Neural progenitor cell (in vitro differentiated cells): ENCODE data around the gene CENPB.

Experiments
- EZH2 ChIP-seq: fragments of 200-600 bp; sonication (generic); IDR thresholded peaks from 2 replicates; pipeline ENCODE4 v1.6.1; 2017; ENCODE audit warnings: antibody characterized with exemption, mild to moderate bottlenecking, moderate library complexity
- TF ChIP-seq, protein P1 (sequence below): fragments of 200-600 bp; sonication (generic); IDR thresholded peaks from 2 replicates; pipeline ENCODE4 v1.5.1; 2017; ENCODE audit warnings: antibody characterized with exemption, mild to moderate bottlenecking

DNA sequence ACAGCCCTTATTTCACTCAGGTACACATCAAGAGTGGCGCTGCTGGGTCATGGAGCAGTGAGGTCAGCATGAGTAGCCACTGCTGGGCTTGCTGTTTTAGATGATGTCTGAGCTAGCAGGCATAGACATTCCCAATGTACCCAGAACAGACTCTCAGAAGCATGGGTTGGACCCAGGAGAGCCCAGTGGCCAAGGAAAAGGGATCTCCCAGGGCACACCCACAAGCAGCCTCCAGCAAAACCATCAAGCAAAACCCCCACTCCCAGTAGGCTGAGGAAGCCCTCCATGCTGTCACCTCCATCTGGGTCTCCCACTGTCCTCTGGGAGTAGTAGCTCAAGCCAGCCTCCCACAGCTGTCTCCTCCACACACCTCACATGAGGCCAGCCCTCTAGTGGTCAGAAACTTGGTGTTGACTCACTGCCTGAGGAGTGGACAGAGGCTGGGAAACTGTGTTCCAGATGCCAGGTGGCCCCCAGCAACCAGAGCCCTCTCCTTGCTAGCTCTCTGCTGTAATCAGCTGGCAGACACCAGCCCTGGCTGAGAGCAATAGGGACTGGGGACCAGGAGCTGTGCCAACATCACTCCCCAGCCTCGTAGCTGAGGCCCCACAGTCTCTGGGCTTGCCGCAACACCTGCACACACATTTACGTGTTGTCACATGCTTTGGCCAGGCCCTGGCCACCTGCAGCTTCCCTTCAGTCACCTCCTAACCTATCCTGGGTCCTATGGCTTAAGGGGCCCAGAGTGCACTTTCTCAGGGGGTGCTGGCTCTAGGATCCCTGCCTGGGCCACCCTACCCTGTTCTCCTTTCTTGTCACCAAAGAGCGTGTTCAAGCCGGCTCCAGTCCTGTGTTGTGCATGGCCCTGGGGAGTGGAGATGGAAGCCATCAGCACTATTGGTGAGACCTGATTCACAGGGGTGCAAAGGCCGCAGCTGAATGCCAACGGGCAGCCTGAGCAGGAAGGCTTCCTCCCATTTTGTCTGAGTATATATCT, 31.9 kb upstream of the CENPB start:
- TF ChIP-seq, protein P1, sequence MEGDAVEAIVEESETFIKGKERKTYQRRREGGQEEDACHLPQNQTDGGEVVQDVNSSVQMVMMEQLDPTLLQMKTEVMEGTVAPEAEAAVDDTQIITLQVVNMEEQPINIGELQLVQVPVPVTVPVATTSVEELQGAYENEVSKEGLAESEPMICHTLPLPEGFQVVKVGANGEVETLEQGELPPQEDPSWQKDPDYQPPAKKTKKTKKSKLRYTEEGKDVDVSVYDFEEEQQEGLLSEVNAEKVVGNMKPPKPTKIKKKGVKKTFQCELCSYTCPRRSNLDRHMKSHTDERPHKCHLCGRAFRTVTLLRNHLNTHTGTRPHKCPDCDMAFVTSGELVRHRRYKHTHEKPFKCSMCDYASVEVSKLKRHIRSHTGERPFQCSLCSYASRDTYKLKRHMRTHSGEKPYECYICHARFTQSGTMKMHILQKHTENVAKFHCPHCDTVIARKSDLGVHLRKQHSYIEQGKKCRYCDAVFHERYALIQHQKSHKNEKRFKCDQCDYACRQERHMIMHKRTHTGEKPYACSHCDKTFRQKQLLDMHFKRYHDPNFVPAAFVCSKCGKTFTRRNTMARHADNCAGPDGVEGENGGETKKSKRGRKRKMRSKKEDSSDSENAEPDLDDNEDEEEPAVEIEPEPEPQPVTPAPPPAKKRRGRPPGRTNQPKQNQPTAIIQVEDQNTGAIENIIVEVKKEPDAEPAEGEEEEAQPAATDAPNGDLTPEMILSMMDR, result peak; percentile 63
- no peak for TF ChIP-seq EZH2
